HG03039 (cell line): ENCODE results near the gene LMBR1.
"Not testable (repeated sequence)": the region's sequence is repeated elsewhere in the genome, so short reads cannot be mapped to it uniquely, and the experiment has no call there.

Experiments used
- ATAC-seq: cut with Tn5 transposase; IDR thresholded peaks from one replicate; pipeline ENCODE4 v1.9.1; 2021; ENCODE audit warnings: mild to moderate bottlenecking, moderate library complexity; ENCODE audit not compliant: unreplicated experiment

LMBR1 gene

DNA sequence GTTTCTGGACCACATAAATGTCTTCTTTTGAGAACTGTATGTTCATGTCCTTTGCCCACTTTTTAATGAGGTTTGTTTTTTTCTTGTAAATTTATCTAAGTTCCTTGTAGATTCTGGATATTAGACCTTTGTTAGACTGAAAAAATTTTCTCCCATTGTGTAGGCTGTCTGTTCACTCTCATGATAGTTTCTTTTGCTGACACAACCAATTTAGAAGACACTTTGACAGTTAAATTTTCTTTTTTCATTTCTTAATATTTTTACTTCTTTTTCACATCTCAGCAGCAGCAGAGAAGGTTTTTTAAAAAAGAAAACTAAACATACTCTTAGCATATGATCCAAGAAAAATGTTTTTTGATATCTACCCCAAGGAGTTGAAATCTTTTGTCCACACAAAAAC is 190.6 kb downstream of the LMBR1 start:
- no peak for ATAC-seq

DNA sequence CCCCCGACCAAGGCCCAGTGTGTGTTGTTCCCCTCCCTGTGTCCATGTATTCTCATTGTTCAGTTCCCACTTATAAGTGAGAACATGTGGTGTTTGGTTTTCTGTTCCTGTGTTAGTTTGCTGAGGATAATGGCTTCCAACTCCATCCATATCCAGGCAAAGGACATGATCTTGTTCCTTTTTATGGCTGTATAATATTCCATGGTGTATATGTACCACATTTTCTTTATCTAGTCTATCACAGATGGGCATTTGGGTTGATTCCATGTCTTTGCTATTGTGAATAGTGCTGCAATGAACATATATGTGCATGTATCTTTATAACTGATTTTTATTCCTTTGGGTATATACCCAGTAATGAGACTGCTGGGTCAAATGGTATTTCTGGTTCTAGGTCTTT is 191.2 kb downstream of the LMBR1 start:
- ATAC-seq, result not testable (repeated sequence)

DNA sequence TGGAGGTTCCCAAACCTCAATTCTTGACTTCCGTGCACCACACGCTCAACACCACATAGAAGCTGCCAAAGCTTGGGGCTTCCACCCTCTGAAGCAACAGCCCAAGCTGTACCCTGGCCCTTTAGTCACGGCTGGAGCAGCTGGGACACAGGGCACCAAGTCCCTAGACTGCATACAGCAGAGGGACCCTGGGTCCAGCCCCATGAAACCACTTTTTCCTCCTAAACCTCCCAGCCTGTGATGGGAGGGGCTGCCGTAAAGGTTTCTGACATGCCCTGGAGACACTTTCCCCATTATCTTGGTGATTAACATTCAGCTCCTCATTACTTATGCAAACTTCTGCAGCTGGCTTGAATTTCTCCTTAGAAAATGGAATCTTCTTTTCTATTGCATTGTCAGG is 194.5 kb downstream of the LMBR1 start:
- not testable (repeated sequence) for ATAC-seq

DNA sequence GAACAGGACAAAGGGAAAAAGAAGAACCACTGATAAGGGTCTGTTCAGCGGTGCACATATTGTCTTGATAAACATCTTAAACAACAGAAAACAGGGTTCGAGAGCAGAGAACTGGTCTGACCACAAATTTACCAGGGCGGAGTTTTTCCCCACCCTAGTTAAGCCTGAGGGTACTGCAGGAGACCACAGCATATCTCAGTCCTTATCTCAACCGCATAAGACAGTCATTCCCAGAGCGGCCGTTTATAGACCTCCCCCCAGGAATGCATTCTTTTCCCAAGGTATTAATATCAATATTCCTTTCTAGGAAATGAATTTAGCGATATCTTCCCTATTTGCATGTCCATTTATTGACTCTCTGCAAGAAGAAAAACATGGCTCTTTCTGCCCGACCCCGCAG is 195.7 kb downstream of the LMBR1 start:
- not testable (repeated sequence) for ATAC-seq

DNA sequence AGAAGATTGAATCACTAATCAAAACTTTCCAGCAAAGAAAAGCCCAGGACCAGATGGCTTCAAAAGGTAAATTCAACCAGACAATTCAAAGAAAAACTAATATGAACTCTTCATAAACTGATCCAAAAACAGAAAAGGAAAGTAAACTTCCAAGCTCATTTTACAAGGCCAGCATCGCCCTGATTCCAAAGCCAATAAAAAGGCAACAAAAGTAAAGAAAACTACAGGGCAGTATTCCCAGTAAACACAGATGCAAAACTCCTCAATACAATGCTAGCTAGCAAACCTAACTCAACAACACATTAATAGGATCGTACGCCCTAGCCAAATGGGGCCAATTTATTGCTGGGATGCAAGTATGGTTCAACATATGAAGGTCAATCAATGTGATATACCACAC is 199.4 kb downstream of the LMBR1 start:
- ATAC-seq, result no peak

DNA sequence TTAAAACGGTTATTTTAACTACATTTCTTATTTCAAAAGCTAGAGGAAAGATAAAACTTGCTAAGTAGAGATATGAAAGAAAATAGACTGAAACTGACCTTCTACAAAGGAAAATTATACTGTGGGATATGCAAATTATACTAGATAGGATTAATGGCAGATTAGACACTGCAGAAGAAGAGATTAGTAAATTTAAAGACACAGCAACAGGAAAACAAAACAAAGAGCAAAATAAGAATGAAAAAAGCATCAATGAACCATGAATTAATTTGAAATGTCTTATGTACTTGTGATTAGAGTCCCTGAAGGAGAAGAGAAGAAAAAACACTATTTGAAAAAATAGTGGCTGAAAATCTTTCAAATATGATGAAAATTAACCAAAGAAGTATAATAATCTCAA is 200.1 kb downstream of the LMBR1 start:
- no peak for ATAC-seq

DNA sequence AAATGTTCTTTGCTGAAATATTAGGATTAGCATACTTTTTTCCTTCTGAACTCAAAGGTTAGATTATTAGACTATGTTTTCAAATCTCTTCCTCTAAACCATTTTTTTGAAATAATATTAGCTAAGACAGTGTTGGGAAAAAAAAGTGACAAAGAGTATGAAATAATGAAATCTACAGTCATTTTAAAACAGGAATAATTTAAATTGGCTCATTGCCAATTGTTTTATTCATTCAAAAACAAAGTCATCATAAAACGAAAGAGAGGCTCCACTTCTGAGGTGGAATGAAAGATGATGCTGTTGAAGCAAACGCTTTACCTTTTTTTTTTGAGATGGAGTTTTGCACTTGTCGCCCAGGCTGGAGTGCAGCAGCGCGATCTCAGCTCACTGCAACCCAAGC is 201.2 kb downstream of the LMBR1 start:
- ATAC-seq, result no peak

DNA sequence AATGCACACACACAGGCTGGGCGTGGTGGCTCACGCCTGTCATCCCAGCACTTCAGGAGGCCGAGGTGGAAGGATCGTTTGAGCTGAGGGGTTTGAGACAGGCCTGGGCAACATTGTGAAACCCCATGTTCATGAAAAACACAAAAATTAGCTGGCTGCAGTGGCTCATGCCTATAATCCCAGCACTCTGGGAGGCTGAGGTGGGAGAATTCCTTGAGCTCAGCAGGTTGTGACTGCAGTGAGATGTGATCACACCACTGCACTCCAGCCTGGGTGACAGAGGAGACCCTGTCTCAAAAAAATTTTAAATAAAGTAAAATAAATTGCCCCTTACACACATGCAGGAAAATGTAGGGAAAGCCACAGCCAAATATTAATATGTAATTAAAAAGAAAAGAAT is 208.3 kb downstream of the LMBR1 start:
- no peak for ATAC-seq

DNA sequence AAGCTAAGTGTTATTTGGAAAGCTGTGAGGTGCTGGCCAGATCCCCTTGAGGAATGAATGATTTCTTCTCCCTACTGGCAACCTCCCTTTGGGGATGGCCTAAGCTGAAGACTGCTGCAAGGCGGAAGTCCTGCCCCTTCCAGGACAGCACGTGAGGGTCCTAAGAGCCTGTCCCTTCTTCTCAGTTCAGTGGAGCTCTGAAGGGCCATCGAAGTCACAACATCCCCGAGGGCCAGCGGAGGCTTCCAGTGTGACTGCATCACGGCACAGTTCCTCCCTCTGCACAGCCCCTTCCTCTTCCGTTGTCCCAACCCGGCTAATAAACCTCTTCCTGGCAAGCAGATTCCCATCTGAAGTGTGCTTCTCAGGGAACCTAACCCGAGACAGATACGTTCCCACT is 208.7 kb downstream of the LMBR1 start:
- no peak for ATAC-seq

DNA sequence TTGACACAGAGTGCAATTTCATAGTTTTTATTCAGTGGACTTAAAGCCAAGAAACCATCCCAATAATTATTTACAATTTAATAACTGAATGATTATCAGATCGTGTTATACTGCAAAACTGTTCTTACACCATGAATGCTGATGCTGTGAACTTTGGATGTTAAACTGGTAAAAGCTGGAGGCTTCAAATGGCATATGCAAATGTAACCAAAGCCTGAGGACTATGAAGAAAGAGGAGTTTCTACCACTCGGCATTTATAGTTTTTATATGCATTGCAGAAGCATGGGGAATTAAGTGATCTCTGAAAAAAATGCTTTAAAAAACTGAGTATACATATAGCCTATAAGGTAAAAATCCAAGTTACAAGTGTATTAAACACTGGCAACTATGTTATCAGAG is 210.1 kb downstream of the LMBR1 start:
- ATAC-seq, result no peak

DNA sequence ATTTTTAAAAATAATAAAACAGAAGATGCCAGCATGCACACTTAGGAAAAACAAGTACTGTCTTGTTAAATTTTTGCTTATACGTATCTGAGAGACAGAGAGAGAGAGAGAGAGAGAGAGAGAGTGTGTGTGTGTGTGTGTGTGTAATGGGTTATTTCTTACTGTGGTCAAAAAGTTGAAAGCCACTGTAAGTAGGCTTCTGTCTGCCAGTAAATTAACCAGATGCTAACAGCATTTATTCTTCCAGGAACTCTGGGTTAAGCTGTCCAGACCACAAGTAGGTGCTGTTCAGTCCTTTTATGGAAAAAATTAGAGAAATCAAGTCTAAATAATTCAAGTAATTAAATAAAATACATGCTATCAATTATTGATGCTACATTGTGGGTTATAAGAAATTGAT is 212.7 kb downstream of the LMBR1 start:
- ATAC-seq, result no peak

DNA sequence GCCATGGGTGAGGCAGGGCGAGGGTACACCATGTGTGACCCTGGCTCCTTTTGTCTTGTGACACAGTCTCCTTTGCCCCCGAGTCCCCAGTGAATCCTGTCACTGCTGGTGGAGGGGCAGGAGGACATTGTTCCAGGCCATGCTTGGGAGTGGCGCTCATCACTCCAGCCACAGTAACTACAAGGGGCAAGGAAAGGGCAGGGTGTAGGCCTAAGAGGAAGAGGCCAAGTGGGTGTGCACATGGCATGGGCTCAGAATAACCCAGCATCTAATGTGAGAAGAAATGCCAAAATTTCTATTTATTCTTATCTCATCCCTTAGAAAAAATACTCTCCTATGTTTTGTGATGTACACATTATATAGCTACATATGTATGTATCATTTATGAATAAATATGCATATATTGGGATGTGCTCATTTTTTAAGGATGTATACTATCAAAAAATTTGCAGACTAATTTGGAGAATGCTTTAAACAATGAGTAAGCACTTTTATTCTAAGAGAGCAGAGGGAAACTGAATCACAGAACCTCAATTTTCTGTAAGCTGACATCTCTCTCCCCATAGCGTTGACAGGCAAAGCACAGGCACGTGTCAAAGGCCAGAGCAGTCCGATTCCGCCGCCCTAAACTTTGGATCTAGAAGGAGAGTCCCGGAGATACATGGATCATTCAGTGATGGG is 215.5 kb downstream of the LMBR1 start:
- no peak for ATAC-seq

DNA sequence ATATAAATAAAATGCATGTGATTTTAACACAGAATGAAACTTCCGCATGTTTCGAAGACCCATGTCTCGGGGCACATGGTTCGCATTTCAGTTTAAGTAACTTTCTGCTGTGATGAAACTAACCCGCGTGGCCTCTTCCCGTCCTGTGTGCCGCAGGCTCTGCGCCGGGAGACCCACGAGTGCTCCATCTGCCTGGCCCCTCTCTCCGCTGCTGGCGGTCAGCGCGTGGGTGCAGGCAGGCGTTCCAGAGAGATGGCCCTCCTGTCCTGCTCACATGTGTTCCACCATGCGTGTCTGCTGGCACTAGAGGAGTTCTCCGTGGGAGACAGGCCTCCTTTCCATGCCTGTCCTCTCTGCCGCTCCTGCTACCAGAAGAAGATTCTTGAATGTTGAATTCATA is 216.7 kb downstream of the LMBR1 start:
- no peak for ATAC-seq

DNA sequence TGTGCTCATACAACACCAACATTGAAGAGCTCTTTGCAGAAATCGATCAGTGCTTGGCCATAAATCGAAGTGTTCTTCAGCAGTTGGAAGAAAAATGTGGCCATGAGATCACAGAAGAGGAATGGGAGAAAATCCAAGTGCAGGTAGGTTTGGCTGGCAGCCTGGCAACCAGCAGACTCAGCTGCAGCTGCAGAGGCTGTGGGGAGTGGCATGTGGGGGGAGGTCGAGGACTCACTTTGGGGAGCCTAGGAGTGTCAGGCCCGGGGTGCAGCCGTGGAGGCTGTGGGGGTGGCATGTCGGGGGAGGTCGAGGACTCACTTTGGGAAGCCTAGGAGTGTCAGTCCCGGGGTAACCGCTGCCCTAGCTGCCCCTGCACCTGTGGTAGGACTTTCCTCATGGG is 217.3 kb downstream of the LMBR1 start:
- no peak for ATAC-seq

DNA sequence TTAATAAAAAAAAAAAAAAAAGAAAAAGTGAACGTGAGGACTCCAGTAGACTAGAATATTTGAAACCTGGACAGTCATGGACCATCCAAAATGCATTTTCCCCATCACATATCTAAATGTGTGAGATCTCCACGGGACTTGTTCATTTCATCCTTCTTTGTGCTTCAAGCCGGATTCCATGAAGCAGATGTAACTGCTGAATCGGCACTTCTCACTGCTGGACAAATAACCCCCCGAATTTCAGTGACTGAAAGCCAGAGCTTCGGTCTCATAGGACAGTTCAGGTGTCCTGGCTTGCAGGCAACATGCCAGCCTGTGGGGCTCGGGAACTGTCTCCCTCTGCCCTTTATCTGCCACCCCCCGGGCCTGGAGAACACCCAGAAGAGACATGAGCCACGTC is 219.1 kb downstream of the LMBR1 start:
- ATAC-seq, result no peak

DNA sequence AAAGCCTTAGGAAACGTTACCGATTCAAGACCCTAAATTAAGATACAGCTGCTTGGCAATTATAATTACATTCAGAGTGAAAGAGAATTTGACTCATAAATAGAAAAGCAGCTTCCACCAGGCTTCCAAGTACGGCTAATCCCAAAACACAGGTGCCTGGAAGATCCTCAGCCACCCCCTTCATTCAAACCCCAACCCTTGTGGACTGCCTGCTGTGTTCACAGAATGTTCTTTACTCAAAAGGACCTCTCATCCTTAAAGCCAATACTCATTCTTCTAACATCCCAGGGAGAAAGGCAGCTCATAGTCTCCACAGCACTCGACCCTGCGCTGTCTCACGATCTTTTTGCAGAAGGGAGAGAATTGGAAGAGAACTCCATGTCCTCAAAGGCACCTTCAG is 219.5 kb downstream of the LMBR1 start:
- ATAC-seq, result no peak

DNA sequence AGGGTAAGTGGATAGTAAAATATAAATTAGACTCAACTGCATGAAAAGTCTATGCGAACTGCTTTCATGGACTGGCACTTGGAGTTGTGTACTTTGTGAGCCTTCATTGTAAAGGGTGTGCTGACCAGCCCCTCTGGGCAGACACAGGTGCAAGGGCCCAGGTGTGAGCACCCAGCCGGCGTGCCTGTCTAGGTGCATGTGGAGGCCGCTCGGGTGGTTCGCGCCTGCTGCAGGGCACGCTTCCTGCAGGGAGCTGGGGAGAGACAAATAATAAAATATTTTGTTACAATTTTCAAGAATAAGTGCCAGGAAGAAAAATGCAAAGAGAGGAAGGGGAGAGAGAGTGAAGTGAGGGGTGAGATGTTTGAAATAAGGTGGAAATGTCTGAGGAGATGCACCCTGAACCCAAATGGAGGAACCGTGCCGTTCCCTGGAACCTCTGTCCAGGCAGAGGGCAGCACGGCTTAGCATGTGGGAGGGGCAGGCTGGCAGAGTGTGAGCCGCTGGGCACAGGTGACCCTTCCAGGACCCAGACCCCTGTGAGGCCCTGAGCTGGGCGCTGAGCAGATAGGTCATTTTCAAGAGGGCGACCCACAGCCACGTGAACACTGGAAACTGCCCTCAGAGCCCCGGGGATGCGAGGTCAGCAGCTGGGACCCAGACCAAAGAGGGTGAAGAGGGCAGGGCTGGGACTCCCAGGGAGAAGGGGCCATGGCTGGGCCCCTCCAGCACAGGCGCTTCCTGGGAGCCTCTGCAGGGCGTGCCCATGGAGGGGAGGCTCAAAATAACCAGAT is 223.8 kb downstream of the LMBR1 start:
- ATAC-seq, result no peak

DNA sequence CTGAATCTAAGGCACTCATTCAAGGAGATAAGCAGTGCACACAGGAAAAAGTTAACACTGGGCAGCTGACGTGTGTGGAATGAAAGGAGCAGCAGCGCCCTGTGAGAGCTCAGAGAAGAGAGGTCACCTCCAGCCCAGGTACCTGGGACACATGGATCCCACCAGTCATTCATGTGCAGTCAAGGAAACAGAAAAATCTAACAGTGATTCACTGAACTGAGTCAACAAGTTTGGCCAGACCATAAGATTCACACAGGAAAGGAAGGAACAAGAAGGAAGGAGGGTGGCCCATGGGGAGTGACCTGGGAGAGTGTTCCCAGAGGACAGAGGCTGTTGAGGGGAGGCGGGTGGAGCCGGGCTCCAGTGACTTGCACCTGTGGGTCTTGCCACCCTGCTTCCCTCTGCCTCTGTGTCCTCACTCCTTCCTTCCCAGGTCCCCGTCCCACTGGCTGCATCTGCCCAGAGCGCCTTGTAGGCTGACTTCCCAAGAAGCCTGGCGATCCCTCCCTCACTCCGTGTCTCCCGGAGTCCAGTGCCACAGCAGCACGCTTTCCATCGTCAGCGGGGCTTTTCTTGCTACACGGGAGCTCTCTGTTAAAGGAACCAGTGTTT is 224.7 kb downstream of the LMBR1 start:
- no peak for ATAC-seq

DNA sequence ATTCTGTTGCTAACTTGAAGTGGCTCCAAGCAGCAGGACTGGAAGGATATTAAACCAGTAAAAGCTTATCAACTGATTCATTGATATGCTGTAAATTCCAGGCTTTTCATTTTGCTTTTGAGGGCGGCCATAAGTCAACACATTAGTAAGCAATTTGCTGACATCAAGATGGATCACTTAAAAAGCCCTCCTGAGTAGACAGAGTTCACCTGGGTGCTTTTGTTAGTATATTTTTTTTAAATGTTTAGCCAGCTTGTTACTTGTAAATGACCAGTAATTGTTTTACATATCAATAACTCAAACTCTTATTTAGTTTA is 225.9 kb downstream of the LMBR1 start:
- ATAC-seq, result no peak

DNA sequence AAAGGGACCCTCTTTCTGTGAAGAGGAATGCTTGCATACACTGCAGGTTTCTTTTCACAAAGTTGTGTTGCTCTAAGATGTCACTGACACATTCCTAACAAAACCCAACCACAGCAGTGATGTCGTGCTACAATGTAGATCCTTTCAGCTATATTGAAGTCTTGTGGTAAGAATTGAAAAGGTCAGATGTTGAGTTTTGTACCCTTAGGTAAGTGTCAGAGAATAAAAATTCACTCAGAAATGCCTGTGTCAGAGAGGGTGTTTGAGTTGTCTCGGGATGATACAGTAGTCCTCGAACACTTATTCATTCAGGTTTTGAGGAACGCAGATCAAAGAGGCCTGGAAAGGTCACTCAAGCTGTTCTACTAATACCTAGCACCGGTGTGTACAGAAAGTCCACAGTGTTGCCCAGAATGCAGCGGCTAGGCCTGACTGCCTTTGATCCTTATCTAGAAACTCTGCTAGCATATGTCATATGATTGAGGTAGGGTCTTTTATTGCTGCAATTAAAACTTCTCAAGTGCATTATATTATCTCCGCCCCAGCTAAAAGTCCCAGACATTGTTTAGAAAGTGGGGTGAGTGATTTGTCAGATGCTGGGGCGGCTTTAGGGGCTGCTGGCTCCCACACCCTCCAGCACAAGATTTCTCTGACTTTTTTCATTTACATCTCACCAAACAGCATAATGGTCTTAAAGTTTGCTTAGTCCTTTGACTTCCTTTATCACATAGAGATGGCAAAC is 226.4 kb downstream of the LMBR1 start:
- no peak for ATAC-seq

DNA sequence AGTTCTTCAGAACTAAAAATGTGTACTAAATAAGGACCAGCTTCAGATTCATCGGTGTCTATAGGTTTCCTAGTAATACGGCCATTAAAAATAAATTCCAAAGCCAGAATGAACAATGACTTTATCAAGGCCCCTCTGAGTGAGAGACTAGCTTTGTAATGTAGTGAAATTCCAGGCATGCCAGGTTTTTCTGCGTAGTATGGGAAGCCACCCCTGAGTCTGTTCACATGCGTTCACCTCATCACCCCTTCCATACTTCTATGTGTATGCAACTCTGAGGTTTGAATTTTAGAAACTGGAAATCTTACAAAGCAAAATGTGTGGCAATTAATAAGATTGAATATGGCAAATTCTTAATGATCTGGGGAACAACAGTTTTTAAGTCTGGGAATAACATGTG is 227.9 kb downstream of the LMBR1 start:
- ATAC-seq, result no peak

DNA sequence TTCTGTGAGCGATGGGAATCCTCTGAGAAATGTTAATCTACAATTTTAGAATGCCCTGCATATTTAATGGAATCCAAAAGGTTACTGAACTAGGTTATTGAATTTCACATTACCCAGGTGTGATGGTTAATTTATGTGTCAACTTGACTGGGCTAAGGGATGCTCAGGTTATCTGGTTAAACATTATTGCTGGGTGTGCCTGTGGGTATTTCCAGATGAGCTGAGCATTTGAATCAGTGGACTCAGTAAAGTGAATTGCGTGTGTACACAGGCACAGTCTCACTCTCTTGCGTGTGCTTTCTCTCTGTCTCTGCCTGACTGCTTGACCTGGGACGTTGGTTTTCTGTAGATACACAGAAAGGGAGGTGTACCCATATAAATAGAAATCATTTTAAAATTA is 230.7 kb downstream of the LMBR1 start:
- no peak for ATAC-seq
